HepG2 (cell line): ENCODE data around the gene GMPPA. TPM values are rescaled to one million over a fixed set of nuclear protein-coding genes. Genes with fewer than 3 reads are reported as not detected.

Experiments used
- ATAC-seq: fragments of 200-7000 bp; cut with Tn5 transposase; 3 replicates; pipeline ENCODE4 v1.9.1; 2020; ENCODE audit warnings: mild to moderate bottlenecking, moderate library complexity
- BruUV-seq: library from RNA; stranded (reverse); fragments of 400-500 nt; replicated peaks from 2 replicates; lab custom pipeline; 2021; lab: Mats Ljungman, UMichigan
- CTCF ChIA-PET: fragments of 300-600 bp; formaldehyde crosslinking; extraction: SDS; loops from one replicate; lab custom pipeline; 2021; ENCODE audit warnings: low total read pairs, inconsistent platforms, low intra/inter-chr PET ratio; lab: Yijun Ruan, JAX
- POLR2A ChIA-PET: fragments of 350-600 bp; sonication (Branson Sonifier 250); formaldehyde crosslinking; loops from one replicate; lab custom pipeline; 2020; ENCODE audit warnings: antibody characterized with exemption, inconsistent platforms; lab: Yijun Ruan, JAX
- DNase-seq: peaks from one replicate; pipeline ENCODE4 v3.0.0-alpha.2; 2015; ENCODE audit warnings: low spot score
- FAIRE-seq: peaks from 3 replicates; lab custom pipeline; 2011; peaks lifted over from hg19 to GRCh38; lab: Jason Lieb, UNC
- H2AFZ ChIP-seq: one replicate; pipeline ENCODE4 v1.6.1; 2011; ENCODE audit warnings: low read length, inconsistent platforms
- H3K27ac ChIP-seq: fragments of 300-600 bp; 3 replicates; pipeline ENCODE4 v1.8.0; 2011; ENCODE audit warnings: mixed run types, mild to moderate bottlenecking, mixed read lengths, low read length, inconsistent platforms; ENCODE audit not compliant: insufficient read depth; ENCODE audit errors: extremely low read length
- H3K27me3 ChIP-seq, 2 experiments: fragments of 200-600 bp in 1 of 2; 2 replicates in 1 of 2; 3 replicates in 1 of 2; pipeline versions ENCODE4 v1.6.0 to v1.8.0; 2011; ENCODE audit warnings: low read length in 2 of 2, mild to moderate bottlenecking in 2 of 2, moderate library complexity in 2 of 2, inconsistent platforms in 1 of 2; ENCODE audit not compliant: insufficient read depth in 2 of 2, control insufficient read depth in 1 of 2
- H3K36me3 ChIP-seq, 2 experiments: fragments of 200-600 bp in 1 of 2; replicated peaks in 1 of 2; 2 replicates in 1 of 2; 3 replicates in 1 of 2; pipeline versions ENCODE4 v1.5.1 to v1.8.0; 2011; ENCODE audit warnings: low read length in 2 of 2, inconsistent platforms in 1 of 2; ENCODE audit not compliant: insufficient read depth in 2 of 2, control insufficient read depth in 1 of 2
- H3K4me1 ChIP-seq: 2 replicates; pipeline ENCODE4 v1.5.1; 2012; ENCODE audit warnings: low read length, inconsistent platforms; ENCODE audit not compliant: insufficient read depth
- H3K4me2 ChIP-seq: 2 replicates; pipeline ENCODE4 v1.6.0; 2011; ENCODE audit warnings: low read depth, low read length, inconsistent platforms
- H3K4me3 ChIP-seq, 3 experiments: fragments of 200-600 bp in 1 of 3; sonication (generic), shearing (Covaris generic) in 1 of 3; replicated peaks in 1 of 3; 2 replicates each; pipeline ENCODE4 v1.5.1; 2011 to 2016; ENCODE audit warnings: low read length in 3 of 3, inconsistent platforms in 2 of 3, low read depth in 2 of 3, mild to moderate bottlenecking in 2 of 3, control low read depth in 1 of 3, mixed read lengths in 1 of 3; ENCODE audit not compliant: insufficient read depth in 1 of 3
- H3K79me2 ChIP-seq: one replicate; pipeline ENCODE4 v1.6.1; 2011; ENCODE audit warnings: low read length, inconsistent platforms; ENCODE audit not compliant: insufficient read depth
- H3K9ac ChIP-seq: 2 replicates; pipeline ENCODE4 v1.6.0; 2011; ENCODE audit warnings: mild to moderate bottlenecking, low read depth, low read length, inconsistent platforms; ENCODE audit not compliant: insufficient read depth
- H3K9me3 ChIP-seq: 2 replicates; pipeline ENCODE4 v1.5.1; 2012; ENCODE audit warnings: mild to moderate bottlenecking, low read length
- H4K20me1 ChIP-seq: 2 replicates; pipeline ENCODE4 v1.6.0; 2011; ENCODE audit warnings: inconsistent platforms, mild to moderate bottlenecking, low read length, moderate library complexity; ENCODE audit not compliant: insufficient read depth
- BHLHE40 ChIP-seq: IDR thresholded peaks from 2 replicates; pipeline ENCODE4 v1.6.1; 2011; ENCODE audit warnings: low read length, improper control_type of control experiment
- HNF4G ChIP-seq, 2 experiments: sonication (generic) in 1 of 2; formaldehyde crosslinking in 1 of 2; IDR thresholded peaks; 2 replicates each; pipeline versions ENCODE4 v1.4.0 to v1.6.1; 2011 to 2020; ENCODE audit warnings: borderline replicate concordance in 2 of 2, low read depth in 2 of 2, mild to moderate bottlenecking in 2 of 2, low read length in 1 of 2, missing genetic modification reagents in 1 of 2, moderate library complexity in 1 of 2
- JUNB ChIP-seq: sonication (generic); formaldehyde crosslinking; IDR thresholded peaks from 2 replicates; pipeline ENCODE4 v1.8.0; 2022; ENCODE audit warnings: missing genetic modification reagents, mild to moderate bottlenecking, borderline replicate concordance
- KLF16 ChIP-seq, 2 experiments: sonication (generic) in 1 of 2; formaldehyde crosslinking in 1 of 2; IDR thresholded peaks; 2 replicates each; pipeline versions ENCODE4 v1.6.1 to v1.8.0; 2016 to 2023; ENCODE audit warnings: missing genetic modification reagents in 2 of 2, missing compliant biosample characterization in 1 of 2
- SMARCE1 ChIP-seq: fragments of 450-650 bp; IDR thresholded peaks from 2 replicates; pipeline ENCODE4 v1.6.1; 2017; ENCODE audit warnings: borderline replicate concordance
- YEATS4 ChIP-seq: sonication (generic); formaldehyde crosslinking; IDR thresholded peaks from 2 replicates; pipeline ENCODE4 v1.4.0; 2020; ENCODE audit warnings: missing genetic modification reagents, borderline replicate concordance
- ZNF20 ChIP-seq: sonication (generic); formaldehyde crosslinking; IDR thresholded peaks from 2 replicates; pipeline ENCODE4 v1.4.0; 2020; ENCODE audit warnings: mild to moderate bottlenecking, moderate library complexity, missing genetic modification reagents
- ZNF646 ChIP-seq: sonication (generic); formaldehyde crosslinking; IDR thresholded peaks from 2 replicates; pipeline ENCODE4 v1.9.0; 2021; ENCODE audit warnings: mild to moderate bottlenecking, missing genetic modification reagents
- ZNF841 ChIP-seq: sonication (generic); formaldehyde crosslinking; IDR thresholded peaks from 2 replicates; pipeline ENCODE4 v1.8.1; 2023; ENCODE audit warnings: missing genetic modification reagents, borderline replicate concordance
- WGBS: methylation state at CpG from one replicate; pipeline ENCODE4 v1.1.6; 2017; ENCODE audit warnings: low lambda C conversion rate; 5-methylcytosine and 5-hydroxymethylcytosine counted together
- in situ Hi-C: cut with HindIII; loops from 2 replicates; pipeline ENCODE4 v1.10.0; 2017; ENCODE audit warnings: low pct_unique_long_range_greater_than_20kb; ENCODE audit not compliant: extremely low pct_ligation_motif_present
- intact Hi-C: fragments of 100-400 bp; cut with micrococcal nuclease; formaldehyde crosslinking; loops from one replicate; pipeline ENCODE4 v1.10.0; 2022; ENCODE audit not compliant: unreplicated experiment
- polyA plus RNA-seq, 8 experiments: library from polyadenylated mRNA; depleted of rRNA in 3 of 8; stranded (reverse) in 7 of 8; unstranded in 1 of 8; fragments of >200 nt; fragmentation: Illumina TruSeq in 4 of 8; extraction: Trizol in 4 of 8; gene quantifications; 2 replicates each; pipeline versions ENCODE4 v1.2.1 to v1.2.3, GENCODE V29; 2011 to 2016; ENCODE audit warnings: low read depth in 4 of 8, missing spikeins in 1 of 8, mixed read lengths in 1 of 8; ENCODE audit not compliant: insufficient read depth in 1 of 8
- total RNA-seq, 5 experiments: library from RNA; depleted of rRNA; stranded (reverse); fragments of >200 nt; fragmentation: Illumina TruSeq; extraction: Trizol; gene quantifications; 2 replicates each; pipeline ENCODE4 v1.2.3, GENCODE V29; 2016; ENCODE audit warnings: low read depth in 1 of 5
- TF ChIP-seq, protein P1 (sequence below): sonication (generic); formaldehyde crosslinking; IDR thresholded peaks from 2 replicates; pipeline ENCODE4 v1.5.1; 2020; ENCODE audit warnings: missing genetic modification reagents, mild to moderate bottlenecking, borderline replicate concordance
- TF ChIP-seq, protein P2 (sequence below): sonication (generic); formaldehyde crosslinking; IDR thresholded peaks from 2 replicates; pipeline ENCODE4 v1.5.1; 2020; ENCODE audit warnings: mild to moderate bottlenecking, missing genetic modification reagents, borderline replicate concordance

Gene GMPPA
- total and polyA plus RNA-seq, 2 of the 13 experiments (the other 11 are each of a cell fraction or from before 2014, with no cell fraction given), result 81.1 to 106 TPM

DNA sequence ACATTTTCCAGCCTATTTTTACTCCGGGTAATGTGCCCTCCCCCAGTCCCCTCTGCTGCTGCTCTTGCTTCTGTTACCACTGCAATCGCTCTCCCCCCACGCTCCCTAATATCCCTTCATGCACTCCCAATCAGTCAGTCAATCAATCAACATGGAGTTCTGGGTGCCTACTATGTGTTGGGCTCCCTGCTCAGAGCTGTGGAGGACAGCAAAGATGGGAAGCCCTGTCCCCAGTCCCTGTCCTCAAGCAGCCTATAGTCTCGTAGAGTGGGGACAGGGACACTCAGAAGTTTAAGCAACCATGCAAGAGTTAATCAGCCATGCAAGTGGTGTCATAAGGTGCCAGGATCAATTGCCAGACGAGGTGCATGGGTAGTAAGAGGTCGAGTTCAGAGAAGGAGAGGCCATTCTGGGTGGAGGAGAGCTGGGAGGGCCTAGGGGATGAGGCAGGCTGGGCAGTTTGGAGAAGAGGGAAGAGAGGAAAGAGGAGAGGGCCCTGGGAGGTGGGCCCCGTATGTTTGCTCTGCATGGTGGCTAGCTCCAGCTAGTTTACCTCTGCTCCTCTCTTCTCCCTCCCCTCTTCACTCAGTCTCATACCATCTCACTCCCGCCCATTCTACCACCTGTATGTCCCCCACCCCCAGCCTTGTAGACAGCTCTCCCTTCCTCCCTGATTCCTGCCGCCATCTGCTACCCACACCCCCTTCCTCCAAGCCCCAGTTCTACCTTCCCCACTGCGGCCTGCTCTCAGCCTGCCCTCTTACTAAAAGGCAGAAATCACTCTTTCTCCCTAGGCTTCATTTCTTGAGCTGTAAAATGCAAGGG is 19.5 kb downstream of the GMPPA start:
- Histone ChIP-seq H3K4me3 (no peak overlapping the region), H3K27ac (no peak overlapping the region), H3K79me2 (no peaks in the 10 kb centered on the region), H3K9ac (no peak overlapping the region), H3K27me3 (peaks cover 29 to 96% of the 10 kb centered on the region in 2 experiments), H3K36me3 (no peaks in the 10 kb centered on the region), H3K4me2 (no peak overlapping the region), H3K4me1 (peaks cover 36% of the 10 kb centered on the region; the same call in 1 of the 2 replicates), H3K9me3 (no peaks in the 10 kb centered on the region), H4K20me1 (peaks cover 8% of the 10 kb centered on the region; the same call in 1 of the 2 replicates), H2AFZ (no peak overlapping the region)
- no TSS peak for BruUV-seq
- in situ Hi-C loops, result no loop called here
- ChIA-PET POLR2A (interaction anchor here (1.0 to 1.9 kb wide), 2 partner anchors 8 to 20 kb away, joined by 6 to 7 read pairs; partner anchors contain the start of gene GMPPA), CTCF (no interaction called here)
- 18% methylated on average over 10 of the region's 10 CpGs for WGBS
- FAIRE-seq, result no peak
- intact Hi-C loops, result no loop called here
- ATAC-seq, result no peak
- no peak for DNase-seq
- TF ChIP-seq BHLHE40 (no peak), KLF16 (CRISPR knock-in tag; IDR thresholded peaks at IDR 0.05) (no peak), ZNF20 (no peak), JUNB (CRISPR knock-in tag) (no peak), SMARCE1 (no peak), ZNF841 (CRISPR knock-in tag) (no peak), YEATS4 (CRISPR knock-in tag) (no peak), ZNF646 (CRISPR knock-in tag) (no peak), HNF4G (IDR thresholded peaks at IDR 0.05; ENCODE audit: borderline replicate concordance, low read depth, low read length) (no peak), HNF4G (CRISPR knock-in tag; IDR thresholded peaks at IDR 0.05; ENCODE audit: borderline replicate concordance, low read depth) (no peak)
- TF ChIP-seq, protein P1, sequence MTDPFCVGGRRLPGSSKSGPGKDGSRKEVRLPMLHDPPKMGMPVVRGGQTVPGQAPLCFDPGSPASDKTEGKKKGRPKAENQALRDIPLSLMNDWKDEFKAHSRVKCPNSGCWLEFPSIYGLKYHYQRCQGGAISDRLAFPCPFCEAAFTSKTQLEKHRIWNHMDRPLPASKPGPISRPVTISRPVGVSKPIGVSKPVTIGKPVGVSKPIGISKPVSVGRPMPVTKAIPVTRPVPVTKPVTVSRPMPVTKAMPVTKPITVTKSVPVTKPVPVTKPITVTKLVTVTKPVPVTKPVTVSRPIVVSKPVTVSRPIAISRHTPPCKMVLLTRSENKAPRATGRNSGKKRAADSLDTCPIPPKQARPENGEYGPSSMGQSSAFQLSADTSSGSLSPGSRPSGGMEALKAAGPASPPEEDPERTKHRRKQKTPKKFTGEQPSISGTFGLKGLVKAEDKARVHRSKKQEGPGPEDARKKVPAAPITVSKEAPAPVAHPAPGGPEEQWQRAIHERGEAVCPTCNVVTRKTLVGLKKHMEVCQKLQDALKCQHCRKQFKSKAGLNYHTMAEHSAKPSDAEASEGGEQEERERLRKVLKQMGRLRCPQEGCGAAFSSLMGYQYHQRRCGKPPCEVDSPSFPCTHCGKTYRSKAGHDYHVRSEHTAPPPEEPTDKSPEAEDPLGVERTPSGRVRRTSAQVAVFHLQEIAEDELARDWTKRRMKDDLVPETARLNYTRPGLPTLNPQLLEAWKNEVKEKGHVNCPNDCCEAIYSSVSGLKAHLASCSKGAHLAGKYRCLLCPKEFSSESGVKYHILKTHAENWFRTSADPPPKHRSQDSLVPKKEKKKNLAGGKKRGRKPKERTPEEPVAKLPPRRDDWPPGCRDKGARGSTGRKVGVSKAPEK (CRISPR knock-in tag), result no peak
- TF ChIP-seq, protein P2, sequence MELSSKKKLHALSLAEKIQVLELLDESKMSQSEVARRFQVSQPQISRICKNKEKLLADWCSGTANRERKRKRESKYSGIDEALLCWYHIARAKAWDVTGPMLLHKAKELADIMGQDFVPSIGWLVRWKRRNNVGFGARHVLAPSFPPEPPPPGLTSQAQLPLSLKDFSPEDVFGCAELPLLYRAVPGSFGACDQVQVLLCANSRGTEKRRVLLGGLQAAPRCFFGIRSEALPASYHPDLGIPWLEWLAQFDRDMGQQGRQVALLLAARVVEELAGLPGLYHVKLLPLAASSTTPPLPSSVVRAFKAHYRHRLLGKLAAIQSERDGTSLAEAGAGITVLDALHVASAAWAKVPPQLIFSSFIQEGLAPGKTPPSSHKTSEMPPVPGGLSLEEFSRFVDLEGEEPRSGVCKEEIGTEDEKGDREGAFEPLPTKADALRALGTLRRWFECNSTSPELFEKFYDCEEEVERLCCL (CRISPR knock-in tag), result no peak
